Keratinocyte (primary cell): ENCODE data around the gene MDM2. TPM values are rescaled to one million over a fixed set of nuclear protein-coding genes. Genes with fewer than 3 reads are reported as not detected.

Experiments
- DNase-seq: peaks from one replicate; pipeline ENCODE4 v3.0.0-alpha.2; 2011; ENCODE audit warnings: low read depth, missing footprints, low spot score
- FAIRE-seq: peaks from 2 replicates; lab custom pipeline; 2011; peaks lifted over from hg19 to GRCh38; lab: Jason Lieb, UNC
- H2AFZ ChIP-seq: 2 replicates; pipeline ENCODE4 v1.6.0; 2012; ENCODE audit warnings: low read length, control low read depth, inconsistent platforms; ENCODE audit not compliant: control insufficient read depth
- H3K27ac ChIP-seq: 2 replicates; pipeline ENCODE4 v1.5.1; 2011; ENCODE audit warnings: low read length; ENCODE audit not compliant: control insufficient read depth, insufficient read depth
- H3K27me3 ChIP-seq: 3 replicates; pipeline ENCODE4 v1.6.0; 2011; ENCODE audit warnings: low read length; ENCODE audit not compliant: control insufficient read depth, insufficient read depth; ENCODE audit errors: extremely low read depth
- H3K36me3 ChIP-seq, 2 experiments: 2 replicates in 1 of 2; 3 replicates in 1 of 2; pipeline ENCODE4 v1.5.1; 2011; ENCODE audit warnings: low read length in 2 of 2, mild to moderate bottlenecking in 1 of 2; ENCODE audit not compliant: control insufficient read depth in 2 of 2, insufficient read depth in 2 of 2; ENCODE audit errors: extremely low read depth in 1 of 2
- H3K4me1 ChIP-seq: 3 replicates; pipeline ENCODE4 v1.5.1; 2011; ENCODE audit warnings: low read length; ENCODE audit not compliant: control insufficient read depth, insufficient read depth; ENCODE audit errors: extremely low read depth
- H3K4me2 ChIP-seq: 3 replicates; pipeline ENCODE4 v1.6.0; 2011; ENCODE audit warnings: low read depth, low read length; ENCODE audit not compliant: control insufficient read depth, insufficient read depth; ENCODE audit errors: extremely low read depth
- H3K4me3 ChIP-seq, 3 experiments: fragments of 200-600 bp in 1 of 3; sonication (generic) in 1 of 3; 2 replicates in 2 of 3; 3 replicates in 1 of 3; pipeline ENCODE4 v1.5.1; 2011 to 2016; ENCODE audit warnings: low read length in 3 of 3, mild to moderate bottlenecking in 3 of 3, control low read depth in 2 of 3, inconsistent platforms in 1 of 3, low read depth in 1 of 3, mixed read lengths in 1 of 3, mixed run types in 1 of 3, moderate library complexity in 1 of 3; ENCODE audit not compliant: control insufficient read depth in 2 of 3, insufficient read depth in 2 of 3; ENCODE audit errors: extremely low read depth in 1 of 3
- H3K79me2 ChIP-seq: 2 replicates; pipeline ENCODE4 v1.6.0; 2012; ENCODE audit warnings: low read length; ENCODE audit not compliant: control insufficient read depth, insufficient read depth
- H3K9ac ChIP-seq: 3 replicates; pipeline ENCODE4 v1.6.0; 2011; ENCODE audit warnings: low read length; ENCODE audit not compliant: control insufficient read depth, insufficient read depth; ENCODE audit errors: extremely low read depth
- H3K9me1 ChIP-seq: 3 replicates; pipeline ENCODE4 v1.6.0; 2011; ENCODE audit warnings: low read length; ENCODE audit not compliant: control insufficient read depth, insufficient read depth; ENCODE audit errors: extremely low read depth
- H3K9me3 ChIP-seq: 2 replicates; pipeline ENCODE4 v1.5.1; 2012; ENCODE audit warnings: low read depth, low read length; ENCODE audit not compliant: control insufficient read depth
- H4K20me1 ChIP-seq: 3 replicates; pipeline ENCODE4 v1.6.0; 2011; ENCODE audit warnings: low read length; ENCODE audit not compliant: control insufficient read depth, insufficient read depth; ENCODE audit errors: extremely low read depth
- EZH2 ChIP-seq: IDR thresholded peaks from one replicate; pipeline ENCODE4 v1.6.1; 2012; ENCODE audit warnings: inconsistent platforms, mild to moderate bottlenecking, low read length, moderate library complexity
- dilution Hi-C: fragments of 300-500 bp; cut with MboI; formaldehyde crosslinking; loops from one replicate; pipeline ENCODE4 v1.7.0; 2020; ENCODE audit warnings: low sequenced_read_pairs; ENCODE audit not compliant: extremely low pct_ligation_motif_present
- polyA plus RNA-seq, 5 experiments: library from polyadenylated mRNA; depleted of rRNA in 3 of 5; stranded (reverse) in 3 of 5; stranded (forward) in 1 of 5; unstranded in 1 of 5; fragments of >200 nt; gene quantifications; 1 replicate in 1 of 5; 2 replicates in 3 of 5; 3 replicates in 1 of 5; pipeline versions ENCODE4 v1.2.1 to v1.2.3, GENCODE V29; 2011 to 2012; ENCODE audit warnings: missing spikeins in 2 of 5, low read depth in 1 of 5, low replicate concordance in 1 of 5
- TF ChIP-seq, protein P1 (sequence below), 3 experiments: IDR thresholded peaks in 1 of 3; conservative IDR thresholded peaks in 1 of 3; optimal IDR thresholded peaks in 1 of 3; 2 replicates in 2 of 3; 3 replicates in 1 of 3; pipeline versions ENCODE3 to v1.5.1; 2011; ENCODE audit warnings: low read length in 3 of 3, mild to moderate bottlenecking in 3 of 3, moderate library complexity in 2 of 3, control low read depth in 1 of 3, inconsistent platforms in 1 of 3; ENCODE audit not compliant: insufficient read depth in 2 of 3; ENCODE audit errors: extremely low read depth in 1 of 3

MDM2 gene
- polyA plus RNA-seq, 1 donor (not counting 4 experiments of a cell fraction or from before 2014, with no cell fraction given), result 55.0 TPM

DNA sequence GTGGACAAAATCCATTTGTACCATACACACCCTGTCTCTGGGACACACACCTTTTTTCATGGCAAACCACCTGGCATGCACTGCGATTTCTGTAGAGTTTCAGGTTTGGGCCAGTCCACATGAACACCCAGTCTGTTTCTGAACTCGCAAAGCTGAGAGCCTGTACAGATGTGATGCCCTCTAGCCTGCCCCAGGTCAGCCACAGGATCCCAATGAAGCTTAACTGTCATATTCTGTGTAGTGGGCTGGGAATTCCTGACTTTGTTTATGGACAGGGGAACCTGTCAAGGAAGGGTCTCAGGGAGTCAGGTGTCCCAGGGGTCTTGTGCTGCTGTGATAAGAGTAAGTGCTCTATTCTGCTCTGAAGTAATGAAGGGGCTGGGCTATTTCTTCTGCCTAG is 85.2 kb downstream of the MDM2 start:
- FAIRE-seq (no peak), DNase-seq (no peak)
- Histone ChIP-seq H4K20me1 (no peaks in the 10 kb centered on the region), H3K9me1 (no peaks in the 10 kb centered on the region), H3K36me3 (no peaks in the 10 kb centered on the region), H3K4me2 (no peak overlapping the region), H3K79me2 (no peaks in the 10 kb centered on the region), H2AFZ (no peak overlapping the region), H3K4me1 (no peaks in the 10 kb centered on the region), H3K4me3 (no peak overlapping the region), H3K27me3 (no peaks in the 10 kb centered on the region), H3K27ac (no peak overlapping the region), H3K9me3 (no peaks in the 10 kb centered on the region), H3K9ac (no peak overlapping the region)
- TF ChIP-seq, protein P1, sequence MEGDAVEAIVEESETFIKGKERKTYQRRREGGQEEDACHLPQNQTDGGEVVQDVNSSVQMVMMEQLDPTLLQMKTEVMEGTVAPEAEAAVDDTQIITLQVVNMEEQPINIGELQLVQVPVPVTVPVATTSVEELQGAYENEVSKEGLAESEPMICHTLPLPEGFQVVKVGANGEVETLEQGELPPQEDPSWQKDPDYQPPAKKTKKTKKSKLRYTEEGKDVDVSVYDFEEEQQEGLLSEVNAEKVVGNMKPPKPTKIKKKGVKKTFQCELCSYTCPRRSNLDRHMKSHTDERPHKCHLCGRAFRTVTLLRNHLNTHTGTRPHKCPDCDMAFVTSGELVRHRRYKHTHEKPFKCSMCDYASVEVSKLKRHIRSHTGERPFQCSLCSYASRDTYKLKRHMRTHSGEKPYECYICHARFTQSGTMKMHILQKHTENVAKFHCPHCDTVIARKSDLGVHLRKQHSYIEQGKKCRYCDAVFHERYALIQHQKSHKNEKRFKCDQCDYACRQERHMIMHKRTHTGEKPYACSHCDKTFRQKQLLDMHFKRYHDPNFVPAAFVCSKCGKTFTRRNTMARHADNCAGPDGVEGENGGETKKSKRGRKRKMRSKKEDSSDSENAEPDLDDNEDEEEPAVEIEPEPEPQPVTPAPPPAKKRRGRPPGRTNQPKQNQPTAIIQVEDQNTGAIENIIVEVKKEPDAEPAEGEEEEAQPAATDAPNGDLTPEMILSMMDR (optimal IDR thresholded peaks at IDR 0.05 in 1 of 3, IDR thresholded peaks at IDR 0.05 in 1 of 3, conservative IDR thresholded peaks at IDR 0.05 in 1 of 3; ENCODE audit: extremely low read depth in 1 of 3, insufficient read depth in 2 of 3, low read length in 3 of 3), result no peak
- no peak for TF ChIP-seq EZH2
- dilution Hi-C loops, result no loop called here

DNA sequence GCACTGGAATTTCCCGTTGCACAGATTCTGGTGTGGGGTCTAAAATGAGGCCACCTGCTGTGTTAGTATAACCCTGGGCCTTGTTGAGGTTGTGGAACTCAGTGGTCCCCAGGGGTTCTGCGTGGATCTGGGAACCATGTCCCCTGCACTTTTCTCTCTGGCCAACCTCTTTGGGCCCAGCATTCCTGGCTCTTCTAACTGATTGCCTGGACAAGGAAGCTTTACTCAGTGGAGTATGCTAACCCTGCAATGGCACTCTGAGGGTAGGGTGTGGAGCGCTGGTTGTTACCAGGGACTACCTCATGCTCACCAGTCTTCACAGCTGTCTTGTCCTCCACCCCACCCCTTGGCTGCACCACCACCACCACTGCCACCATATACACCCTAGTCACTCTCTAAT is 85.8 kb downstream of the MDM2 start:
- DNase-seq, result no peak
- Histone ChIP-seq H3K4me3 (no peak overlapping the region), H3K79me2 (no peaks in the 10 kb centered on the region), H3K4me2 (no peak overlapping the region), H3K9ac (no peak overlapping the region), H2AFZ (no peak overlapping the region), H3K4me1 (no peaks in the 10 kb centered on the region), H3K9me3 (no peaks in the 10 kb centered on the region), H3K27ac (no peak overlapping the region), H3K27me3 (no peaks in the 10 kb centered on the region), H3K36me3 (no peaks in the 10 kb centered on the region), H3K9me1 (no peaks in the 10 kb centered on the region), H4K20me1 (no peaks in the 10 kb centered on the region)
- TF ChIP-seq EZH2, result no peak
- TF ChIP-seq, protein P1 (optimal IDR thresholded peaks at IDR 0.05 in 1 of 3, IDR thresholded peaks at IDR 0.05 in 1 of 3, conservative IDR thresholded peaks at IDR 0.05 in 1 of 3; ENCODE audit: extremely low read depth in 1 of 3, insufficient read depth in 2 of 3, low read length in 3 of 3), result no peak
- dilution Hi-C loops, result no loop called here
- no peak for FAIRE-seq
